Neuronal stem cell (in vitro differentiated cells): ENCODE data around the gene UCHL3.

Experiments
- DNase-seq: peaks from one replicate; pipeline ENCODE4 v3.0.0-alpha.2; 2013; ENCODE audit warnings: low spot score
- H2AFZ ChIP-seq: one replicate; pipeline ENCODE4 v1.6.1; 2013; ENCODE audit warnings: mild to moderate bottlenecking, low read length, inconsistent platforms
- H2AK5ac ChIP-seq: 2 replicates; pipeline ENCODE4 v1.6.1; 2013; ENCODE audit warnings: low read depth, mild to moderate bottlenecking, inconsistent platforms, low read length, moderate library complexity, mixed read lengths
- H2BK120ac ChIP-seq: 2 replicates; pipeline ENCODE4 v1.6.1; 2013; ENCODE audit warnings: low read depth, mild to moderate bottlenecking, inconsistent platforms, low read length, moderate library complexity, mixed read lengths
- H2BK12ac ChIP-seq: one replicate; pipeline ENCODE4 v1.6.1; 2013; ENCODE audit warnings: low read length, inconsistent platforms
- H2BK15ac ChIP-seq: 2 replicates; pipeline ENCODE4 v1.6.1; 2013; ENCODE audit warnings: mild to moderate bottlenecking, low read length, inconsistent platforms, mixed read lengths
- H2BK5ac ChIP-seq: one replicate; pipeline ENCODE4 v1.6.1; 2013; ENCODE audit warnings: inconsistent platforms, mild to moderate bottlenecking, low read length, moderate library complexity
- H3K14ac ChIP-seq: one replicate; pipeline ENCODE4 v1.6.1; 2013; ENCODE audit warnings: low read length, inconsistent platforms
- H3K18ac ChIP-seq: 2 replicates; pipeline ENCODE4 v1.6.1; 2013; ENCODE audit warnings: low read length, inconsistent platforms
- H3K23ac ChIP-seq: 2 replicates; pipeline ENCODE4 v1.6.1; 2013; ENCODE audit warnings: low read depth, mild to moderate bottlenecking, mixed read lengths, low read length, inconsistent platforms; ENCODE audit not compliant: poor library complexity
- H3K27ac ChIP-seq: replicated peaks from 3 replicates; pipeline ENCODE4 v1.5.1; 2013; ENCODE audit warnings: low read length, inconsistent platforms
- H3K27me3 ChIP-seq, 3 experiments: 2 replicates each; pipeline ENCODE4 v1.6.1; 2013; ENCODE audit warnings: low read length in 3 of 3, mild to moderate bottlenecking in 2 of 3, inconsistent platforms in 1 of 3, low read depth in 1 of 3, mixed read lengths in 1 of 3, moderate library complexity in 1 of 3; ENCODE audit not compliant: control insufficient read depth in 3 of 3, insufficient read depth in 3 of 3
- H3K36me3 ChIP-seq, 2 donors: replicated peaks in 1 of 2; 2 replicates each; pipeline ENCODE4 v1.6.1; 2013; ENCODE audit warnings: low read length in 2 of 2; ENCODE audit not compliant: control insufficient read depth in 2 of 2, insufficient read depth in 2 of 2
- H3K4ac ChIP-seq: 2 replicates; pipeline ENCODE4 v1.6.1; 2013; ENCODE audit warnings: inconsistent platforms, mild to moderate bottlenecking, low read length, moderate library complexity
- H3K4me1 ChIP-seq, 2 donors: 1 replicate in 1 of 2; 2 replicates in 1 of 2; pipeline ENCODE4 v1.6.1; 2013; ENCODE audit warnings: low read length in 2 of 2, low read depth in 1 of 2; ENCODE audit not compliant: control insufficient read depth in 2 of 2, insufficient read depth in 1 of 2
- H3K4me2 ChIP-seq: one replicate; pipeline ENCODE4 v1.6.1; 2013; ENCODE audit warnings: mild to moderate bottlenecking, low read length, inconsistent platforms; ENCODE audit not compliant: insufficient read depth, poor library complexity, severe bottlenecking
- H3K4me3 ChIP-seq, 2 donors: 2 replicates each; pipeline ENCODE4 v1.5.1; 2013; ENCODE audit warnings: low read length in 2 of 2, mild to moderate bottlenecking in 2 of 2, inconsistent platforms in 1 of 2, moderate library complexity in 1 of 2
- H3K79me1 ChIP-seq: one replicate; pipeline ENCODE4 v1.6.1; 2013; ENCODE audit warnings: low read depth, mild to moderate bottlenecking, inconsistent platforms, low read length, moderate library complexity
- H3K9ac ChIP-seq: one replicate; pipeline ENCODE4 v1.6.1; 2013; ENCODE audit warnings: mild to moderate bottlenecking, low read depth, low read length, inconsistent platforms; ENCODE audit not compliant: poor library complexity
- H3K9me3 ChIP-seq, 2 donors: replicated peaks in 1 of 2; 2 replicates each; pipeline versions ENCODE3 to v1.6.1; 2013; ENCODE audit warnings: low read length in 2 of 2, mild to moderate bottlenecking in 2 of 2, inconsistent platforms in 1 of 2, low read depth in 1 of 2, mixed read lengths in 1 of 2, moderate library complexity in 1 of 2; ENCODE audit not compliant: control insufficient read depth in 2 of 2, insufficient read depth in 1 of 2
- H4K8ac ChIP-seq: one replicate; pipeline ENCODE4 v1.6.1; 2013; ENCODE audit warnings: low read depth, mild to moderate bottlenecking, inconsistent platforms, low read length, moderate library complexity
- H4K91ac ChIP-seq: one replicate; pipeline ENCODE4 v1.6.1; 2013; ENCODE audit warnings: low read length, low read depth, mild to moderate bottlenecking, inconsistent platforms; ENCODE audit not compliant: poor library complexity
- WGBS, 2 donors: extraction: QIAGEN DNeasy Blood & Tissue Kit; methylation state at CpG; one replicate each; pipeline ENCODE4 v1.1.7; 2013; ENCODE audit warnings: missing lambda C conversion rate in 2 of 2, mixed read lengths in 1 of 2; ENCODE audit not compliant: insufficient read length in 2 of 2, insufficient replicate concordance in 1 of 2; ENCODE audit errors: extremely low coverage in 2 of 2; 5-methylcytosine and 5-hydroxymethylcytosine counted together

The UCHL3 gene

GRCh38 chr13:75607447-75607846 lies 57.9 kb downstream of the UCHL3 start:
- Histone ChIP-seq H3K14ac (no peak overlapping the region), H3K4ac (no peak overlapping the region), H2BK12ac (no peak overlapping the region), H3K9ac (no peak overlapping the region), H3K79me1 (no peaks in the 10 kb centered on the region), H2BK5ac (no peak overlapping the region), H3K27ac (no peak overlapping the region), H3K4me2 (no peak overlapping the region), H3K4me3 (no peak overlapping the region), H2BK15ac (no peak overlapping the region), H3K4me1 (no peaks in the 10 kb centered on the region), H3K18ac (no peak overlapping the region), H2BK120ac (no peak overlapping the region), H4K91ac (no peak overlapping the region), H3K27me3 (no peaks in the 10 kb centered on the region), H2AFZ (no peak overlapping the region), H3K9me3 (no peaks in the 10 kb centered on the region), H2AK5ac (no peak overlapping the region), H3K36me3 (no peaks in the 10 kb centered on the region), H3K23ac (no peak overlapping the region), H4K8ac (no peak overlapping the region)
- WGBS, 2 donors = no CpG with 5 or more reads among the region's 2 CpGs
- DNase-seq = no peak

- no peak overlapping the region for H2BK5ac ChIP-seq
- no peak overlapping the region for H3K23ac ChIP-seq
- no peak overlapping the region for H3K27ac ChIP-seq
- H3K9ac ChIP-seq = no peak overlapping the region
- H2BK12ac ChIP-seq = no peak overlapping the region
- H3K18ac ChIP-seq = no peak overlapping the region
- H2BK120ac ChIP-seq = no peak overlapping the region
- no peak overlapping the region for H4K91ac ChIP-seq
- H3K14ac ChIP-seq = no peak overlapping the region
- H3K79me1 ChIP-seq = no peaks in the 10 kb centered on the region
- no peak overlapping the region for H3K4me3 ChIP-seq
- no peak for DNase-seq
- H3K4ac ChIP-seq = no peak overlapping the region
- no peak overlapping the region for H4K8ac ChIP-seq
- H3K27me3 ChIP-seq = no peaks in the 10 kb centered on the region
- H2AFZ ChIP-seq = no peak overlapping the region
- no peaks in the 10 kb centered on the region for H3K9me3 ChIP-seq
- no peak overlapping the region for H2BK15ac ChIP-seq
- no peak overlapping the region for H3K4me2 ChIP-seq
- no peak overlapping the region for H2AK5ac ChIP-seq
- no peaks in the 10 kb centered on the region for H3K4me1 ChIP-seq
- H3K36me3 ChIP-seq = no peaks in the 10 kb centered on the region
These were observed 60.9 kb downstream of the UCHL3 start for GRCh38 chr13:75610466-75610865.

- no peak overlapping the region for H2BK15ac ChIP-seq
- no peak overlapping the region for H3K4me2 ChIP-seq
- no peak overlapping the region for H2AK5ac ChIP-seq
- H3K27me3 ChIP-seq = no peaks in the 10 kb centered on the region
- H2BK12ac ChIP-seq = no peak overlapping the region
- H3K27ac ChIP-seq = no peak overlapping the region
- DNase-seq = no peak
- WGBS, 2 donors = no CpG with 5 or more reads among the region's 2 CpGs
- no peak overlapping the region for H3K9ac ChIP-seq
- H3K14ac ChIP-seq = no peak overlapping the region
- no peak overlapping the region for H2AFZ ChIP-seq
- H3K9me3 ChIP-seq = no peaks in the 10 kb centered on the region
- no peak overlapping the region for H4K8ac ChIP-seq
- H3K4me1 ChIP-seq = no peaks in the 10 kb centered on the region
- no peaks in the 10 kb centered on the region for H3K79me1 ChIP-seq
- no peak overlapping the region for H3K4me3 ChIP-seq
- no peak overlapping the region for H3K23ac ChIP-seq
- no peak overlapping the region for H3K4ac ChIP-seq
- no peak overlapping the region for H3K18ac ChIP-seq
- peaks cover 0 to 2% of the 10 kb centered on the region in 2 donors for H3K36me3 ChIP-seq
- no peak overlapping the region for H2BK120ac ChIP-seq
- no peak overlapping the region for H4K91ac ChIP-seq
- H2BK5ac ChIP-seq = no peak overlapping the region
These were observed 62.8 kb downstream of the UCHL3 start for GRCh38 chr13:75612354-75612753.

- H2BK5ac ChIP-seq = no peak overlapping the region
- no peak overlapping the region for H3K4ac ChIP-seq
- H2BK120ac ChIP-seq = no peak overlapping the region
- H3K14ac ChIP-seq = no peak overlapping the region
- H3K18ac ChIP-seq = no peak overlapping the region
- no peaks in the 10 kb centered on the region for H3K9me3 ChIP-seq
- WGBS, 2 donors = no CpG with 5 or more reads among the region's 1 CpG
- DNase-seq = no peak
- peaks cover 0 to 2% of the 10 kb centered on the region in 2 donors for H3K36me3 ChIP-seq
- H2BK15ac ChIP-seq = no peak overlapping the region
- no peak overlapping the region for H3K4me3 ChIP-seq
- no peaks in the 10 kb centered on the region for H3K79me1 ChIP-seq
- no peak overlapping the region for H3K23ac ChIP-seq
- H3K27ac ChIP-seq = no peak overlapping the region
- H2AFZ ChIP-seq = no peak overlapping the region
- no peak overlapping the region for H2BK12ac ChIP-seq
- no peaks in the 10 kb centered on the region for H3K4me1 ChIP-seq
- no peak overlapping the region for H3K9ac ChIP-seq
- no peaks in the 10 kb centered on the region for H3K27me3 ChIP-seq
- no peak overlapping the region for H3K4me2 ChIP-seq
- no peak overlapping the region for H4K91ac ChIP-seq
- H4K8ac ChIP-seq = no peak overlapping the region
- H2AK5ac ChIP-seq = no peak overlapping the region
These were observed 67.6 kb downstream of the UCHL3 start for GRCh38 chr13:75617230-75617629.
